Nephron (organoid): Measurements from ENCODE around the gene PTPRT.

Experiments
- H3K27ac Mint-ChIP-seq, 3 experiments: 2 replicates each; pipeline ENCODE4 v1.8.0; 2020; ENCODE audit warnings: mixed read lengths in 3 of 3, mild to moderate bottlenecking in 2 of 3, moderate library complexity in 1 of 3
- H3K27me3 Mint-ChIP-seq: 2 replicates; pipeline ENCODE4 v1.8.0; 2021; ENCODE audit warnings: low read depth, mild to moderate bottlenecking, moderate library complexity, mixed read lengths
- H3K36me3 Mint-ChIP-seq: 2 replicates; pipeline ENCODE4 v1.8.0; 2020; ENCODE audit warnings: low read depth, mixed read lengths
- H3K4me1 Mint-ChIP-seq: 2 replicates; pipeline ENCODE4 v1.8.0; 2020; ENCODE audit warnings: mixed read lengths
- H3K4me3 Mint-ChIP-seq, 3 experiments: 2 replicates each; pipeline ENCODE4 v1.8.0; 2020; ENCODE audit warnings: mild to moderate bottlenecking in 3 of 3, mixed read lengths in 3 of 3, moderate library complexity in 2 of 3
- H3K9me3 Mint-ChIP-seq: 2 replicates; pipeline ENCODE4 v1.8.0; 2020; ENCODE audit warnings: mixed read lengths
- TF ChIP-seq, protein P1 (sequence below), 3 experiments: fragments of 200-600 bp; sonication (generic); IDR thresholded peaks; one replicate each; pipeline ENCODE4 v1.5.0; 2021; ENCODE audit warnings: antibody characterized with exemption in 3 of 3; ENCODE audit not compliant: unreplicated experiment in 3 of 3

Gene PTPRT

DNA sequence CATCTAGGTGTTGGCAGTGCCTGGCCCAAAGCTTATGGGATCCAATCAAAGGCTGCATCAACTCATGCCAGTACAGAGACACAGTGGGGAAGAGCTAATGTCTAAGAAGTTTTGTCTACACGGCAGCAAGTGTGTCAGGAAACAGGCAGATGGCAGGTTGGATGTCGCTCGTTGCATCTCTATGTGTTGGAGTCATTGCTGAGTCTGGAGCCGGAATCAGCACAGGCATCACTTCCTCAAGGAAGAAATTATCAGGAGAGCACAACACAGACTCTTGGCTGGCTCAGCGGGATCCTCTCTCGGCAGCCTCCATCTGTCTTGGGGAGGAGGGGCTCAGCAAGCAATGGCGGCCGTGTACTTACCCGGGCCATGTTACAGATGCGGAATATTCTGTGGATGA is 1104.3 kb downstream of the PTPRT start:
- TF ChIP-seq, protein P1, sequence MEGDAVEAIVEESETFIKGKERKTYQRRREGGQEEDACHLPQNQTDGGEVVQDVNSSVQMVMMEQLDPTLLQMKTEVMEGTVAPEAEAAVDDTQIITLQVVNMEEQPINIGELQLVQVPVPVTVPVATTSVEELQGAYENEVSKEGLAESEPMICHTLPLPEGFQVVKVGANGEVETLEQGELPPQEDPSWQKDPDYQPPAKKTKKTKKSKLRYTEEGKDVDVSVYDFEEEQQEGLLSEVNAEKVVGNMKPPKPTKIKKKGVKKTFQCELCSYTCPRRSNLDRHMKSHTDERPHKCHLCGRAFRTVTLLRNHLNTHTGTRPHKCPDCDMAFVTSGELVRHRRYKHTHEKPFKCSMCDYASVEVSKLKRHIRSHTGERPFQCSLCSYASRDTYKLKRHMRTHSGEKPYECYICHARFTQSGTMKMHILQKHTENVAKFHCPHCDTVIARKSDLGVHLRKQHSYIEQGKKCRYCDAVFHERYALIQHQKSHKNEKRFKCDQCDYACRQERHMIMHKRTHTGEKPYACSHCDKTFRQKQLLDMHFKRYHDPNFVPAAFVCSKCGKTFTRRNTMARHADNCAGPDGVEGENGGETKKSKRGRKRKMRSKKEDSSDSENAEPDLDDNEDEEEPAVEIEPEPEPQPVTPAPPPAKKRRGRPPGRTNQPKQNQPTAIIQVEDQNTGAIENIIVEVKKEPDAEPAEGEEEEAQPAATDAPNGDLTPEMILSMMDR (IDR thresholded peaks at IDR 0.05; ENCODE audit: unreplicated experiment in 3 of 3) = no peak
- Mint-ChIP-seq H3K4me1 (peaks cover 25% of the 10 kb centered on the region), H3K27ac (no peak overlapping the region), H3K9me3 (peaks cover 2% of the 10 kb centered on the region), H3K27me3 (peaks cover 19% of the 10 kb centered on the region), H3K4me3 (no peak overlapping the region), H3K36me3 (no peaks in the 10 kb centered on the region)

DNA sequence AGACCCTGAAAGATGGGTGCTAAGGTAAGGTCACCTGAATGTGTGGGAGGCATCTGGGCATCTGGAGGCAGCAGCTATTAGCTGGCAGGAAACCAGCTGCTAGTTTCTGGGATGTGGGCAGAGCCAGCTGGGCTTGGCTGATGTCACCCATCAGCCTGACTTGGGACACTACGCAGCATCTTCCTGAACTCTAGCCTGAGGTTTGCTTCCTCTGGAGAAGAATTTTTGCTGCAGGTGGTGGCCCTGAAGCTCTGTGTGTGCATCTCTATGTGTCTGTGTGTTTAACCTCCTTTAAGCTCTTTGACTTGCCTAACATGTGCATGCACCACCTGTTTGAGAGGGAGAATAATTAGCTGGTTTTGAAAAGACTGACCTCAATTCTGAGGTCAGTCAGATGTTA is 1106.4 kb downstream of the PTPRT start:
- H3K36me3 Mint-ChIP-seq = no peaks in the 10 kb centered on the region
- peaks cover 20% of the 10 kb centered on the region for H3K27me3 Mint-ChIP-seq
- peak overlapping the region in 2 of 3 experiments; percentile 45 to 58 for H3K27ac Mint-ChIP-seq

DNA sequence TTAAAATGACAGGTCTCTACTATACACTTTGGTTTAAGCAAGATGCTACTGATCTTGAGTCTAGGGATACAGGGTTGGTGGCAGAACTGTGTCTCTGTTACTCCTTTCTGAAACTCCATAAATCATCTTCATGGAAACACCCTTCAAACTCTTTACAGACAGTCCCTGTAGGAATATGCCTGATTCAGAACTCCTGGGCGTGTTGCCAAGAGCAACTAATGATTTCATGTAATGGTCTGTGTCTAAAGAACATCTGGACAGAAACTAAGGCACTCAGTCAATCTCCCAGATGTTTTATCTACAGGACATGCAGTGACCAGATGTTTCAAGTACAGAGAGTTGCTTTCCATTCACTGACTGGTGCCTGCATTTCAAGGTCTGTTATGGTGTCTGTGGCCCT is 1107.1 kb downstream of the PTPRT start:
- Mint-ChIP-seq H3K27ac (peak overlapping the region; percentile 21 to 58 (median 45)), H3K27me3 (peaks cover 20% of the 10 kb centered on the region), H3K9me3 (peaks cover 2% of the 10 kb centered on the region), H3K4me3 (no peak overlapping the region), H3K36me3 (no peaks in the 10 kb centered on the region), H3K4me1 (peaks cover 25% of the 10 kb centered on the region)
- TF ChIP-seq, protein P1 (IDR thresholded peaks at IDR 0.05; ENCODE audit: unreplicated experiment in 3 of 3) = no peak

More for the DNA sequence above, 1106.4 kb downstream of the PTPRT start:
- TF ChIP-seq, protein P1 (IDR thresholded peaks at IDR 0.05; ENCODE audit: unreplicated experiment in 3 of 3) = no peak
- peaks cover 25% of the 10 kb centered on the region for H3K4me1 Mint-ChIP-seq
- H3K4me3 Mint-ChIP-seq = no peak overlapping the region
- peaks cover 2% of the 10 kb centered on the region for H3K9me3 Mint-ChIP-seq

DNA sequence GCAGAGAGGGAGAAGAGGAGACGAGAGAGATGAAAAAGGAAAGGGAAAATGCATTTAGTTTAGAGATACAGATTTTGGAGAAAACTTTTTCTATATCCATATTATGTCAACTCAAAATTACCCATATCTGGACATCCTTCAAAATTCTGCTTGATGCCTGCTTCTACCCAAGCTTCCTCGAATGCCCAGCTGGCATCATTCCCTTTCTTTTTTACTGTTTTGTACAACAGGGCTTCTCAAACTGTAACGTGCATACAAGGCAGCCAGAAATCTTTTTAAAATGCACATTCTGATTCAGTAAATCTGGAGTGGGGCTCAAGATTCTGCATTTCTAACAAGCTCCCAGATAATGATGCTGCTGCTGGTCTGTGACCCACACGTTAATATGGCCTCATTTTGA is 1108.8 kb downstream of the PTPRT start:
- Mint-ChIP-seq H3K4me1 (peaks cover 25% of the 10 kb centered on the region), H3K27me3 (peaks cover 20% of the 10 kb centered on the region), H3K9me3 (peaks cover 2% of the 10 kb centered on the region), H3K4me3 (no peak overlapping the region), H3K27ac (no peak overlapping the region), H3K36me3 (no peaks in the 10 kb centered on the region)
- TF ChIP-seq, protein P1 (IDR thresholded peaks at IDR 0.05; ENCODE audit: unreplicated experiment in 3 of 3) = no peak

DNA sequence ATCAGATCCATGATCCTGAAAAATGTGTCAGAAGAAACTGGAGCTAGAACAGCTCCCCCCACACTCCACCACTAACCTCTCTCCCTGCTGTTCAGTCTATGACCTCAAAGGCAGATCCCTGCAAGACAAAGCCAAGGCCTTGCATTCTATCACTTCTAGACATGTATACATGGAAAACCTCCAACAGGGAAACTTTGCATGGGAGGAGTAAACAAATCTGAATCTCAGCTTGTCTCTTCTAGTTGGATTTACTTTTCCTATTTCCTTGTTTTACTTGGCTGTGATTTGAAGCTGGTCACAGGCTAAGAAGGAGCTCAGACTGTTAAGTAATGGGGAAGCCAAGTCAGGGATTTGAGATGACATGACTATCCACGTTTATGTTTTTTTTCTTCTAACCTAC is 1114.8 kb downstream of the PTPRT start:
- H3K9me3 Mint-ChIP-seq = no peaks in the 10 kb centered on the region
- H3K27ac Mint-ChIP-seq = peak overlapping the region in 2 of 3 experiments; percentile 10 to 43
- no peaks in the 10 kb centered on the region for H3K36me3 Mint-ChIP-seq
- H3K27me3 Mint-ChIP-seq = peaks cover 8% of the 10 kb centered on the region
- H3K4me3 Mint-ChIP-seq = no peak overlapping the region
- peaks cover 17% of the 10 kb centered on the region for H3K4me1 Mint-ChIP-seq
- TF ChIP-seq, protein P1 (IDR thresholded peaks at IDR 0.05; ENCODE audit: unreplicated experiment in 3 of 3) = no peak

DNA sequence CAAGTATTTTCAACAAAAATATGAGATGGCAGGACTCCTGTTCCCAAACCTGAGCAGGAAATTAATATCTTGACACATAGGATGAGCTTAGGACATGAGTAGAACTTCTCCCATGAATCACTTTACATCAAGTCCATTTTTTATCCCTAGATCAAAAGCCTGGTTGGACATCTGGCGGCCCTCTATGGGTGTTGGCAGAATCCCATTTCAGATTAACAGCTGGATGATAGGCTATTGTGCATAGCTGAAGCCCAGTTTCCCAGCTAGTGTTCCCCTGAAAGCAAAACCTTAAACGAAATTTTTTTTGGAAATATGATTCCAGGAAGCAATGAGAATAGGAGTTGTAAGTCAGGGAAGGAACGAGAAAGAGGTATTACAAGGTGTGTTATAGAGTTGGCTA is 1122.1 kb downstream of the PTPRT start:
- Mint-ChIP-seq H3K4me1 (peaks cover 24% of the 10 kb centered on the region), H3K27ac (peak overlapping the region in 2 of 3 experiments; percentile 59 to 70), H3K36me3 (no peaks in the 10 kb centered on the region), H3K9me3 (no peaks in the 10 kb centered on the region), H3K4me3 (no peak overlapping the region), H3K27me3 (peaks cover 7% of the 10 kb centered on the region)
- TF ChIP-seq, protein P1 (IDR thresholded peaks at IDR 0.05; ENCODE audit: unreplicated experiment in 3 of 3) = no peak
